ENCODE measurements around the gene ZFAND3.

GRCh38 chr6:38168699-38169098, 349.2 kb downstream of the ZFAND3 start:
- no peak for TF ChIP-seq CTCF (IDR thresholded peaks at IDR 0.05; ENCODE audit: insufficient read depth, low read depth, low read length)
- no peak for TF ChIP-seq EZH2 (IDR thresholded peaks at IDR 0.05; ENCODE audit: insufficient read depth, low read length)

Data from astrocyte (in vitro differentiated cells and primary cell).